ENCODE measurements around the gene PLCG2.
"Not testable (repeated sequence)": the region's sequence is repeated elsewhere in the genome, so short reads cannot be mapped to it uniquely, and the experiment has no call there.

Gene PLCG2

DNA sequence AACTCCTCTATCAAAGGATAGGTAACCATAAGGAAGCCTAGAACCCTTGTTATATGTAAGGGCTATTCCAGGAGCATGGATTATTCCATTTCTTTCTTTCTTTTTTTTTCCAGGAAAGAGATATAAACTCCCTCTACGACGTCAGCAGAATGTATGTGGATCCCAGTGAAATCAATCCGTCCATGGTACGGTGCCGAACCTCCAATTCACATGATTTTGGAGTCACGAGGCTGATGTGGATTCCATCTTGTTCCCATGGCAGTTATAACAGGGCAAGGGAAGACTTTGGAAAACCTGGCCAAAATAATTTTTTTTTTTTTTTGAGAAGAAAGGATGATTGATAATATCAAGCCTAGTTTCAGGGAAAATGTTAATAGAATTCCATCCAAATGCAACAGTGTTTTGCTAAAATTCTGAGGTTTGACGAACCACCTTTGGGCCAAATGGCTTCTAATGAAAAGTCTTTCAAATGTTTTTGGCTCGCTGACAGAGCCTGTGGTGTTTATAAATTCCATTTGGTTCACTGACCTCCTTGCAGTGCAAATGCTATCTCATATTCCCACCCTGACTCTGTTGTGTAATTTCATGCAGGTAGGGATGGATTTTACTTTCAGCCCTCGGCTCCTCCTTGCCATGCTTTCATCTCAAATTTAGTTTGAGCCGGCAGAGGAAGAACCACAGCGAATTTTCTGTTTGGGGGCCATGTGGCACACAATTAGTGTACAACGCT is 142.2 kb downstream of the PLCG2 start:
- no peak for DNase-seq

GRCh38 chr16:81921843-81922584 is 142.9 kb downstream of the PLCG2 start:
- no peak for DNase-seq

DNA sequence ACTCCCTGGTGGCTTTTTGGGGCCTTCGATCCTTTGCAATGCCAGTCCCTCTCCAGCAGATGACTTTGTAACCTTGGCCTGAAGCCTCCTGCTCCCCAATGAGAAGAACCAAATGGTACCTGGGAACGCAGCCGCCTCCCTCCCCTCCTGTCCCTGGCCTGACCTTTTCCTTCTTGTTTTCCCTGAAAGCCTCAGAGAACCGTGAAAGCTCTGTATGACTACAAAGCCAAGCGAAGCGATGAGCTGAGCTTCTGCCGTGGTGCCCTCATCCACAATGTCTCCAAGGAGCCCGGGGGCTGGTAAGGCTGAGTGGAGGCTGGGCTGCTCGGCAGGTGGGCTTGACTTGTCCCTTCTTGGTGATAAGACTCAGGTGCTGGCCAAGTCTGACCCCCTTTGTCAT is 144.2 kb downstream of the PLCG2 start:
- no peak for DNase-seq

- no peak for DNase-seq
These were observed 145.9 kb downstream of the PLCG2 start for GRCh38 chr16:81925016-81925415.

DNA sequence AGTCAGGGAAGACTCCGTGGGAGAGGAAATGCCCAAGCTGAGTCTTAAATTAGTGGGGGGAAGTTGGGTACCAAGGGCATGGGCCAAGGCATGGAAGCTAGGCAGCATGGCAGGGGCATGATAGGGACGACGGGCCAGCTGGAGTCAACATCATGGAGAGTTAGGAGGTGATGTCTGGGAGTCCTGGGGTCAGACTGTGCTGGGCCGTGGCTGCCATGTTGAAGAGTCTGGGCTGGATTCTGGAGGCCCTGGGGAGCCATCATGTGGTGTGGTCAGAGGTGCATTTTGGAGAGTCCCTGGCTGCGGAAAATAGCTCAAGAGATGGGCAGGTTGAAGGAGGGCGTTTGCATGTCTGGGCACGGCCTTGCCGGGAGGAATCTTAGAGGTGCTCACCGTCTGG is 146.9 kb downstream of the PLCG2 start:
- no peak for DNase-seq

GRCh38 chr16:81927561-81928185 is 148.6 kb downstream of the PLCG2 start:
- DNase-seq: no peak

DNA sequence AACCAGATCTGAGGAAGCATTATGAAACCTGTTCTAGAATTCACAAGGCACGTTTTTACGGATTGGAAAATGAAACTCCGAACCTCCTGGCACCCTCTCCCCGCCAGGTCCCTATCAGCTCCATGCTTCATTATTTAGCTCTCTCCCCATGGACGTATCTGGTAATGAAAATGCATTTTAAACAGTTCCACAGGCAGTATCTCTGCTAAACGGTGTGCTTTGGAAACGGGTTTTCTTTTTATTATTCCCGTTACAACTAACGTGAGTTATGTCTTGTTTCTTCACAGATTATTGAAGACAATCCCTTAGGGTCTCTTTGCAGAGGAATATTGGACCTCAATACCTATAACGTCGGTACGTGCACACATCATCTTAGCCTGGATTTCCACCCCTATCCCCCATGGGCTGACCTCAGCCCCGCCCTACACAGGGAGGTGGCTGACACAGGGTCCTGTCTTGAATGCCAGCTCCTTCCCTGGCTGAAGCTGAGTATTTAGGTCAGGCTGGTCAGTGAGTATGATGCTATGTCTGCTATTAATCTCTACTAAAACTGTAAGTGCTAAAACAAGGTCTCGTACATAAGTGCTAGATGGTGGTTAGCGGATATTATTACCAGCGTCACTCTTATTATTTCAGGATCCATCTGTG is 149.3 kb downstream of the PLCG2 start:
- no peak for DNase-seq

DNA sequence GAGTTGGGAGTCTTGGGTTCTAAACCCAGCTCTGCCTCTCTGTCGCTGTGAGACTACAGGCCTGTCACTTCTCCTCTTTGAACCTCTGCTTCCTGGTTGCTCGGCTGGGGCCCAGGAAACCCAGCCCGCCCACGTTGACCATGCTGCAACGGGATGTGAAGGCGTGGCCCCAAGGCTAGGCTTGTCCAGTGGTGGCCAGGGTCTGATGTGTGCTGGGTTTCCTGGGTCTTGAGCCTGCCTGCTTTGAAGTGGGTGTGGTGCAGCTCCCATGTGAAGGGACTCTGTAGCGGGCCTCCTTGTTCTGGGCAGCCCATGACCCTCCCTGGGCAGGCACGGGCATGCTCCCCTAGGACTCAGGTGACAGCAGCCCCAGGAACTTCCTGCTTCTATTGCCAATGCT is 149.9 kb downstream of the PLCG2 start:
- no peak for DNase-seq

DNA sequence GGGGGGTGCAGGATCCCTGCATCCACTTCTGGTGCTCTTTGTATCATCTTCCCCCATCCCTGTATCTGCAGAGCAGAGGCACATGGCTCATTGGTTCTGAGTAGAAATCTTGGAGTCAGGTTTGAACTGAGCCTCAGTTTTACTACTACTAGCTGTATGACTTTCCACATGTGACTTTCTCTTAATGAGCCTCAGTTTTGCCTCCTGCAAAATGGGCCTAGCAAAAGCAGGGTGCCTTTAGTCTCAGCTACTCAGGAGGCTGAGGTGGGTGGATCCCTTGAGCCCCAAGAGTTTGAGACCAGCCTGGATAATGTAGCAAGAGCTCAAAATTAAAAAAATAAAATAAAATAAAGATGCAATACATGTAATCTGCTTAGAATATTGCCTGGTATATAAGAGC is 150.8 kb downstream of the PLCG2 start:
- no peak for DNase-seq

DNA sequence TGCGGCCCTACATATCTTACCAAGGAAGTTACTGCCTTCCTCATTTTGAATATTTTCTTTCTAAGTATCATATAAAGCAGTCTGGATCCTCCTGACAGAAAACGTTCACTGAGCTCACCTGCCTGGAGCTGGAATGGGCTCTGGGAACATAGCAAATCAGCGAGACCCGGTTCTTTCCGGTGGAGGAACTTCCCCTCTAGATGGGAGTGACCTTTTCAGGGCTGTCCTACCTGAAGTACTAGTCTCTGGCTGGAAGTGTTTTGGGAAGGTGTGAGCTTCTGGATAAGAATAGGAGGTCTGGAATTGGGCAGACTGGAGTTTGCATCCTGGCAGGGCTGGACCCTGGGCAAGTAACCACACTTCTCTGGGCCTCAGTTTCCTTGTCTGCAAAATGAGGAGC is 152.8 kb downstream of the PLCG2 start:
- no peak for DNase-seq

- no peak for DNase-seq
These were observed 153.6 kb downstream of the PLCG2 start for GRCh38 chr16:81932668-81933067.

- no peak for DNase-seq
These were observed 154.3 kb downstream of the PLCG2 start for GRCh38 chr16:81933361-81933760.

DNA sequence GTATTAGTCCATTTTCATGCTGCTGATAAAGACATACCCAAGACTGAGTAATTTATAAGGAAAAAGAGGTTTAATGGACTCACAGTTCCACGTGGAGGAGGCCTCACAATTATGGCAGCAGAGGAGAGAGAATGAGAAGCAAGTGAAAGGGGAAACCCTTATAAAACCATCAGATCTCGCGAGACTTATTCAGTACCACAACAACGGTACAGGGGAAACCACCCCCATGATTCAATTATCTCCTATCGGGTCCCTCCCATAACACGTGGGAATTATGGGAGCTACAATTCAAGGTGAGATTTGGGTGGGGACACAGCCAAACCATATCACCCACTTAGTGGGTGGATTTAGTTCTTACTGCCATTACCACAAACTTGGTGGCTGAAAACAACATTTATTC is 155.6 kb downstream of the PLCG2 start:
- not testable (repeated sequence) for DNase-seq

DNA sequence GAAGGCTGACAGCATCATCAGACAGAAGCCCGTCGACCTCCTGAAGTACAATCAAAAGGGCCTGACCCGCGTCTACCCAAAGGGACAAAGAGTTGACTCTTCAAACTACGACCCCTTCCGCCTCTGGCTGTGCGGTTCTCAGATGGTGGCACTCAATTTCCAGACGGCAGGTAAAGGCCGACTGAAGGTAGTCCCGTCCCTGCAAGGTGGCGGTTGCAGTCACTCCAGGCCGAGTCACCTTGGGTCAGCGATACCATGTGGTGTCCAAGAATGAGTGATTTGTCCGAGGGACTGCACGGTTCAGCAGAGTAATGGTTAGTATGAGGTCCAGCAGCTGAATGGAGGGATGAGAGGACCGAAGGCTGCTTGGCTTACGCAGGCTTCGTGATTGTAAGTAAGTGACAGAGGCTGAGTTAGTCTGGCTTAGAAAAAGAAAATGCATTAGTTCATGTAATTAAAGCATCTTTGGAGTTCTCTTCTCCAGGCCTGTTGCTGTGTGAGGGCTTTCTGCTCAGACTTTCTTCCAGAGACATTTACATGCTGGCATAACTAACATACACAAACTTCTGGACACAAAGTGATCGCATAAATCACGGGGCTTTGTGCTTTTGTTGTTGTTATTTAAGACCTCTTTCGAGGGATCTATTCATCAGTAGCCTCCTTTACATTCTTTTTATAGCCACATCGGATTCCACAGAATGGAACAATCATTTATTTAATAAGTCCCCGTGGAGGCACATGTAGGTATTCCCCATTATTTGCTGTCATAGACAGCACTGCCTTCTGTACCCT is 157.3 kb downstream of the PLCG2 start:
- DNase-seq: no peak

DNA sequence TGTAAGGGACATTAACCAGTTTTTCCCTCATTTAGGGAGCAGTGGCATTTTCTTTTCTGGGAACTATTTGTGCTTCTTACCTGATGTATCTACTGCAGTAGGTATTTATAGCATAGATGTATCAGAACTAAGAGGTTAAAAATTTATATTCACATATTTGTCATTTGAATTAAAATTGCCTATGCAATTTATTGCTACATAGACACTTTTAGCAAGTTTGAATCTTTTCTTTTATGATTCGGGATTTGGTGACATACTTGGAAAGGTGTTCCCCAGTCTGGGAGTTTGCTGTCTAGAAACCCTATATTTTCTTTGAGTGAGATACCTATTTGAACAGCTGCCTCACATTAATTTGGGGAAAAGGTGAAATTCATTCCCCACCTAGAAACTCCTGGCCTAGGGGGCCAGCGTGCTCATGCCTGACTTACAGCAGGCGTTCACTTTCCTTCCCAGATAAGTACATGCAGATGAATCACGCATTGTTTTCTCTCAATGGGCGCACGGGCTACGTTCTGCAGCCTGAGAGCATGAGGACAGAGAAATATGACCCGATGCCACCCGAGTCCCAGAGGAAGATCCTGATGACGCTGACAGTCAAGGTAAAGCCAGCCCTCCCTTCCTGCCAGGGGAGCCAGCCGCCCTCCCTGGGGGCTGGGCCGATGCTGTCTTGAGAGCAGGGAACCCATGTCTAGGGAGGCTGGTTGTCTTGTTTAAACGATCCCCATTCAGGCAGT is 158.4 kb downstream of the PLCG2 start:
- no peak for DNase-seq

DNA sequence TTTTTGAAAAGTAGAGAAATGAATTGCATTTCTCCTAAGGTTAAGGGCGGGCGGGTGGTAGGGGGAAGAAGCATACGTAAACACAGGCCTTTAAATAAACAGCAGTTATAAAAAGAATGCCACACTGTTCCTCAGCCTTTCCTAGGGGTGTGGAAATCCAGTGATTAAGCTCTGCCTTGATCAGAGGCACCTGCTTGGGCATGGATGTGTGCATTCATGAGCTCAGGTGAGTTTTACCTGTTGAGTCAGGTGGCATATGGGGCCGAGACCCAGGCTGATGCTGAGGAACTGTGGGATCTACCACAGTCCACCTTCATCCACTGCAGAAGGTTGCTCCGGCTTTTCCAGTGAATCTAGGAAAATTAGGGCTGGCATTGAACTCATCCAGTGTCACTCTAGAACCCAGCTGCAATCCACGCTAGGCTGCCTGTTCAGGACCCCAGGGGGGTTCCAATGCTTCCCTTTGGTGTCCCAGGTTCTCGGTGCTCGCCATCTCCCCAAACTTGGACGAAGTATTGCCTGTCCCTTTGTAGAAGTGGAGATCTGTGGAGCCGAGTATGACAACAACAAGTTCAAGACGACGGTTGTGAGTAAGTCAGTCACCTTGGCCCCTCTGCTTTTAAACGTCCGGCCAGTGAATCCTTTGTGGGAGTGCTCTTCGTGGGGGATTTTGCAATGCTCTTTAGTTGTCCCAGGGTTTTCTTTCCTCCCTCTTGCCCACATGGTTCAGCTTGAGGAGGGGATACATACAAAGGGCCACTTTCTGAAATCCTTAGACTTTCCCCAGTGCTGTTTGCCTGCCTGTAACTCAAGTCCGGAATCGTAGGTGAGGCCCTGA is 159.5 kb downstream of the PLCG2 start:
- no peak for DNase-seq

GRCh38 chr16:81939164-81940056 is 160.3 kb downstream of the PLCG2 start:
- no peak for DNase-seq

DNA sequence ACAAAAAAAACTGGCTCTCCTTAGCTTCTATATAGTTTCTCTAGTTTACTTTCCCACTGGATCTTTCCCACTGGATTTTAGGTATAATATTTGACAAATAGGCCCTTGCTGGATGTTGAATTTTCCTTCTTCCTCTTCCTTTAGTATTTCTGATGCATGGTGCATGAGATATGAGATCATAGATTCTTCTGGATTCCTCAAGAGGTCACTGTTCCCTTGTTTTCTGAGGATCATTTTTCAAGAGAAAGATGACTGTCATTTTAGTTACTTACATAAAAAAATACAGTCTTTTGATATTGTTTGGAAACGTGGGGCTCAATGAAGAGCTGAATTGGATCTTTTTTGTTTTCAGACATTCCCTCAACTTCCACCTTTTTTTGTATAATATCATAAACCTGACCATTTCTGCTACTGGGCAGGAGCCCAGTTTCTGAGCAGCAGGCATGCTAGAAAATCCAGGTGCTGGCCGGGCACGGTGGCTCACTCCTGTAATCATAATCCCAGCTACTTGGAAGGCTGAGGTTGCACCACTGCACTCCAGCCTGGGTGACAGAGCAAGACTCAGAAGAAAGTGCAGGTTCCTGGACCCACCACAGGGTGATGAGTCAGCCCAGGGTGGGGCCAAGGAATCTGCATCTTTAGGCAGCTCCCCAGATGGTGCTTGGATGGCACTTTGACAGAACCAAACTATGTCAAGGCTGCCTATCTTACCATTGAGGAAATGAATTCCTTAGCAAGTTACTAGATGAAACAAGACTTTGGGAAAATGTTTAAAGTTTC is 161.9 kb downstream of the PLCG2 start:
- DNase-seq: peak; percentile 34 to 53

GRCh38 chr16:81942007-81942601 is 163.0 kb downstream of the PLCG2 start:
- DNase-seq: no peak
